Naive B cell (primary cell): ENCODE data around the gene DIP2C. TPM values are rescaled to one million over a fixed set of nuclear protein-coding genes. Genes with fewer than 3 reads are reported as not detected.

Experiments used
- ATAC-seq, 2 donors: fragments of 150-1000 bp; cut with Tn5 transposase; 2 replicates each; pipeline ENCODE4 v1.10.0; 2021; ENCODE audit warnings: low read depth in 2 of 2, mild to moderate bottlenecking in 2 of 2, moderate library complexity in 2 of 2
- DNase-seq: peaks from one replicate; pipeline ENCODE4 v3.0.0; 2022
- H3K27ac Mint-ChIP-seq, 6 donors: one replicate each; pipeline ENCODE4 v1.8.0; 2020 to 2022; ENCODE audit warnings: mild to moderate bottlenecking in 6 of 6, mixed read lengths in 6 of 6, moderate library complexity in 5 of 6, inconsistent platforms in 2 of 6
- H3K27me3 Mint-ChIP-seq, 3 donors: one replicate each; pipeline ENCODE4 v1.8.0; 2021 to 2022; ENCODE audit warnings: mixed read lengths in 3 of 3, mild to moderate bottlenecking in 1 of 3
- H3K36me3 Mint-ChIP-seq, 2 donors: one replicate each; pipeline ENCODE4 v1.8.0; 2020 to 2022; ENCODE audit warnings: mixed read lengths in 2 of 2, inconsistent platforms in 1 of 2, mild to moderate bottlenecking in 1 of 2
- H3K4me1 Mint-ChIP-seq, 3 donors: one replicate each; pipeline ENCODE4 v1.8.0; 2020 to 2022; ENCODE audit warnings: mixed read lengths in 3 of 3, inconsistent platforms in 1 of 3, mild to moderate bottlenecking in 1 of 3, moderate library complexity in 1 of 3
- H3K4me3 Mint-ChIP-seq, 8 donors: one replicate each; pipeline ENCODE4 v1.8.0; 2020 to 2022; ENCODE audit warnings: mild to moderate bottlenecking in 8 of 8, mixed read lengths in 8 of 8, moderate library complexity in 8 of 8, inconsistent platforms in 2 of 8
- H3K9me3 Mint-ChIP-seq, 7 donors: one replicate each; pipeline ENCODE4 v1.8.0; 2020 to 2022; ENCODE audit warnings: mixed read lengths in 7 of 7, mild to moderate bottlenecking in 5 of 7, inconsistent platforms in 2 of 7, moderate library complexity in 1 of 7
- polyA plus RNA-seq, 6 donors: library from polyadenylated mRNA; unstranded; fragments of 300-500 nt; fragmentation: Illumina TruSeq; gene quantifications; one replicate each; pipeline ENCODE4 v1.2.3, GENCODE V29; 2021; ENCODE audit warnings: low read depth in 6 of 6

The DIP2C gene
- polyA plus RNA-seq, 6 donors from 2014 or later: 0.36 to 1.7 (median 0.78) TPM; not detected in 1

GRCh38 chr10:344582-345200, 344.8 kb downstream of the DIP2C start:
- Mint-ChIP-seq H3K27me3 (no peaks in the 10 kb centered on the region), H3K4me1 (peaks cover 0 to 11% (median 0%) of the 10 kb centered on the region in 3 donors), H3K36me3 (peaks cover 0 to 8% of the 10 kb centered on the region in 2 donors), H3K4me3 (no peak overlapping the region), H3K27ac (no peak overlapping the region), H3K9me3 (peaks cover 0 to 5% (median 0%) of the 10 kb centered on the region in 7 donors)
- DNase-seq: no peak
- no peak for ATAC-seq

- no peaks in the 10 kb centered on the region for H3K27me3 Mint-ChIP-seq
These were observed 345.9 kb downstream of the DIP2C start for GRCh38 chr10:343231-344220.

GRCh38 chr10:341081-341740, 348.3 kb downstream of the DIP2C start:
- ATAC-seq: no peak
- Mint-ChIP-seq H3K4me3 (no peak overlapping the region), H3K27ac (peak overlapping the region in 2 of 6 donors; percentile 27 to 44), H3K27me3 (no peaks in the 10 kb centered on the region), H3K36me3 (no peaks in the 10 kb centered on the region), H3K9me3 (no peaks in the 10 kb centered on the region), H3K4me1 (peaks cover 0 to 22% (median 21%) of the 10 kb centered on the region in 3 donors)
- no peak for DNase-seq

More at GRCh38 chr10:343231-344220, 345.9 kb downstream of the DIP2C start:
- H3K4me1 Mint-ChIP-seq: peaks cover 0 to 12% (median 4%) of the 10 kb centered on the region in 3 donors
- DNase-seq (no peak), ATAC-seq (no peak)
- H3K36me3 Mint-ChIP-seq: peaks cover 0 to 8% of the 10 kb centered on the region in 2 donors
- H3K4me3 Mint-ChIP-seq: no peak overlapping the region
- H3K27ac Mint-ChIP-seq: no peak overlapping the region
- peaks cover 0 to 5% (median 0%) of the 10 kb centered on the region in 7 donors for H3K9me3 Mint-ChIP-seq

GRCh38 chr10:340646-341045, 348.8 kb downstream of the DIP2C start:
- Mint-ChIP-seq H3K27me3 (no peaks in the 10 kb centered on the region), H3K27ac (no peak overlapping the region), H3K4me1 (peaks cover 0 to 22% (median 21%) of the 10 kb centered on the region in 3 donors), H3K4me3 (no peak overlapping the region), H3K36me3 (no peaks in the 10 kb centered on the region), H3K9me3 (no peaks in the 10 kb centered on the region)
- no peak for DNase-seq
- no peak for ATAC-seq

- Mint-ChIP-seq H3K9me3 (no peaks in the 10 kb centered on the region), H3K27me3 (no peaks in the 10 kb centered on the region)
- ATAC-seq: no peak
These were observed 350.5 kb downstream of the DIP2C start for GRCh38 chr10:339038-339391.

GRCh38 chr10:338171-339037, 351.1 kb downstream of the DIP2C start:
- H3K36me3 Mint-ChIP-seq: no peaks in the 10 kb centered on the region
- peak overlapping the region in 4 of 6 donors; percentile 47 to 95 (median 74) for H3K27ac Mint-ChIP-seq
- peak in 1 of 2 donors; percentile 22 for ATAC-seq
- H3K27me3 Mint-ChIP-seq: no peaks in the 10 kb centered on the region
- H3K4me1 Mint-ChIP-seq: peaks cover 7 to 32% (median 28%) of the 10 kb centered on the region in 3 donors
- peak overlapping the region in 4 of 8 donors; percentile 9 to 58 (median 50) for H3K4me3 Mint-ChIP-seq
- no peak for DNase-seq
- H3K9me3 Mint-ChIP-seq: no peaks in the 10 kb centered on the region

More at GRCh38 chr10:339038-339391, 350.5 kb downstream of the DIP2C start:
- Mint-ChIP-seq H3K4me1 (peaks cover under 1 to 26% (median 22%) of the 10 kb centered on the region in 3 donors), H3K4me3 (peak overlapping the region in 1 of 8 donors; percentile 44), H3K27ac (peak overlapping the region in 3 of 6 donors; percentile 47 to 86 (median 61)), H3K36me3 (no peaks in the 10 kb centered on the region)
- DNase-seq: no peak

GRCh38 chr10:336247-336646, 353.2 kb downstream of the DIP2C start:
- H3K27ac Mint-ChIP-seq: peak overlapping the region in 1 of 6 donors; percentile 31
- H3K36me3 Mint-ChIP-seq: no peaks in the 10 kb centered on the region
- no peak overlapping the region for H3K4me3 Mint-ChIP-seq
- H3K27me3 Mint-ChIP-seq: no peaks in the 10 kb centered on the region
- ATAC-seq (no peak), DNase-seq (no peak)
- H3K9me3 Mint-ChIP-seq: no peaks in the 10 kb centered on the region
- peaks cover 23 to 42% (median 38%) of the 10 kb centered on the region in 3 donors for H3K4me1 Mint-ChIP-seq

- H3K4me1 Mint-ChIP-seq: peaks cover 23 to 44% (median 38%) of the 10 kb centered on the region in 3 donors
- H3K27ac Mint-ChIP-seq: peak overlapping the region in 2 of 6 donors; percentile 43 to 72
- H3K9me3 Mint-ChIP-seq: no peaks in the 10 kb centered on the region
- H3K36me3 Mint-ChIP-seq: no peaks in the 10 kb centered on the region
- no peak for DNase-seq
- peak overlapping the region in 1 of 8 donors; percentile 6 for H3K4me3 Mint-ChIP-seq
- no peak for ATAC-seq
- no peaks in the 10 kb centered on the region for H3K27me3 Mint-ChIP-seq
These were observed 354.2 kb downstream of the DIP2C start for GRCh38 chr10:335151-335800.

GRCh38 chr10:331186-331585, 358.3 kb downstream of the DIP2C start:
- H3K27me3 Mint-ChIP-seq: no peaks in the 10 kb centered on the region
- H3K27ac Mint-ChIP-seq: no peak overlapping the region
- ATAC-seq (no peak), DNase-seq (no peak)
- no peak overlapping the region for H3K4me3 Mint-ChIP-seq
- H3K9me3 Mint-ChIP-seq: no peaks in the 10 kb centered on the region
- H3K36me3 Mint-ChIP-seq: no peaks in the 10 kb centered on the region
- peaks cover 19 to 42% (median 23%) of the 10 kb centered on the region in 3 donors for H3K4me1 Mint-ChIP-seq

- Mint-ChIP-seq H3K36me3 (no peaks in the 10 kb centered on the region), H3K4me1 (peaks cover 23 to 54% (median 26%) of the 10 kb centered on the region in 3 donors), H3K27me3 (no peaks in the 10 kb centered on the region), H3K4me3 (peak overlapping the region in 2 of 8 donors; percentile 18 to 35), H3K9me3 (no peaks in the 10 kb centered on the region), H3K27ac (peak overlapping the region in 4 of 6 donors; percentile 15 to 52 (median 33))
- DNase-seq (no peak), ATAC-seq (no peak)
These were observed 359.9 kb downstream of the DIP2C start for GRCh38 chr10:329361-330099.

GRCh38 chr10:327889-328852, 361.3 kb downstream of the DIP2C start:
- Mint-ChIP-seq H3K27ac (peak overlapping the region in 2 of 6 donors; percentile 18 to 72), H3K9me3 (no peaks in the 10 kb centered on the region), H3K4me1 (peaks cover 20 to 51% (median 24%) of the 10 kb centered on the region in 3 donors), H3K27me3 (no peaks in the 10 kb centered on the region), H3K4me3 (no peak overlapping the region), H3K36me3 (no peaks in the 10 kb centered on the region)
- DNase-seq: no peak
- no peak for ATAC-seq
